BJ (cell line): ENCODE data around the gene FAM131C. TPM values are rescaled to one million over a fixed set of nuclear protein-coding genes. Genes with fewer than 3 reads are reported as not detected.

Experiments used
- CTCF ChIA-PET: fragments of 350-600 bp; formaldehyde crosslinking; extraction: SDS; loops from one replicate; lab custom pipeline; 2021; ENCODE audit warnings: antibody characterized with exemption, inconsistent platforms; lab: Yijun Ruan, JAX
- POLR2A ChIA-PET: fragments of 300-600 bp; sonication (Branson Sonifier 250); formaldehyde crosslinking; extraction: SDS; loops from one replicate; lab custom pipeline; 2021; ENCODE audit warnings: antibody characterized with exemption; lab: Charles Lee
- DNase-seq: peaks from one replicate; pipeline ENCODE4 v3.0.0-alpha.2; 2011; ENCODE audit warnings: low read depth
- H3K27me3 ChIP-seq: 2 replicates; pipeline ENCODE4 v1.6.0; 2011; ENCODE audit warnings: low read length; ENCODE audit not compliant: control insufficient read depth, insufficient read depth
- H3K36me3 ChIP-seq: 2 replicates; pipeline ENCODE4 v1.5.1; 2011; ENCODE audit warnings: low read length; ENCODE audit not compliant: control insufficient read depth, insufficient read depth
- H3K4me3 ChIP-seq: 2 replicates; pipeline ENCODE4 v1.5.1; 2011; ENCODE audit warnings: low read depth, mild to moderate bottlenecking, control low read depth, low read length
- CTCF ChIP-seq: IDR thresholded peaks from 2 replicates; pipeline ENCODE4 v1.5.1; 2011; ENCODE audit warnings: low read depth, mild to moderate bottlenecking, control low read depth, inconsistent platforms, low read length, moderate library complexity; ENCODE audit not compliant: insufficient read depth
- polyA plus RNA-seq: library from polyadenylated mRNA; depleted of rRNA; stranded (reverse); fragments of >200 nt; gene quantifications from 2 replicates; pipeline ENCODE4 v1.2.3, GENCODE V29; 2011

Gene FAM131C
- polyA plus RNA-seq, 1 experiment, result 0.47 TPM

- DNase-seq, result no peak
- TF ChIP-seq CTCF, result no peak
- peaks cover 2% of the 10 kb centered on the region for H3K27me3 ChIP-seq
- ChIA-PET CTCF (interaction anchor here (1.2 to 4.0 kb wide), 6 partner anchors 8 to 53 kb away, joined by 3 to 29 read pairs (median 4); partner anchors contain the start of genes FAM131C and SRARP), POLR2A (no interaction called here)
- no peaks in the 10 kb centered on the region for H3K36me3 ChIP-seq
- no peak overlapping the region for H3K4me3 ChIP-seq
Observed at GRCh38 chr1:16020325-16020724, 53.1 kb downstream of the FAM131C start.

GRCh38 chr1:16019644-16020277 is 53.7 kb downstream of the FAM131C start:
- H3K4me3 ChIP-seq, result no peak overlapping the region
- no peak for DNase-seq
- no peaks in the 10 kb centered on the region for H3K36me3 ChIP-seq
- no peak for TF ChIP-seq CTCF
- POLR2A ChIA-PET, result no interaction called here
- peaks cover 2% of the 10 kb centered on the region for H3K27me3 ChIP-seq
- CTCF ChIA-PET, result interaction anchor here (1.2 to 4.0 kb wide), 8 partner anchors 9 to 53 kb away, joined by 3 to 29 read pairs (median 4); partner anchors contain the start of genes FAM131C and SRARP

- POLR2A ChIA-PET, result no interaction called here
- TF ChIP-seq CTCF, result no peak
- Histone ChIP-seq H3K36me3 (no peaks in the 10 kb centered on the region), H3K27me3 (peaks cover 2% of the 10 kb centered on the region), H3K4me3 (no peak overlapping the region)
- no peak for DNase-seq
- CTCF ChIA-PET, result interaction anchor here (0.7 to 4.0 kb wide), 10 partner anchors 9 to 55 kb away, joined by 3 to 29 read pairs (median 4); partner anchors contain the start of genes FAM131C and SRARP
Observed at GRCh38 chr1:16018749-16019643, 54.5 kb downstream of the FAM131C start.

GRCh38 chr1:16018308-16018707 is 55.1 kb downstream of the FAM131C start:
- ChIA-PET POLR2A (no interaction called here), CTCF (interaction anchor here (1.2 to 4.0 kb wide), 6 partner anchors 9 to 226 kb away, joined by 3 to 29 read pairs (median 4); partner anchors contain the start of gene FAM131C)
- Histone ChIP-seq H3K4me3 (no peak overlapping the region), H3K36me3 (no peaks in the 10 kb centered on the region), H3K27me3 (peaks cover 2% of the 10 kb centered on the region; the same call in 1 of the 2 replicates)
- no peak for DNase-seq
- no peak for TF ChIP-seq CTCF
